Uterus (tissue), 4 donors: Measurements from ENCODE around the gene C19orf44. TPM values are rescaled to one million over a fixed set of nuclear protein-coding genes. Genes with fewer than 3 reads are reported as not detected.

Experiments
- DNase-seq, 2 donors: peaks; one replicate each; pipeline ENCODE4 v3.0.0-alpha.2; 2019 to 2020
- H3K27ac ChIP-seq, 2 donors: fragments of 200-600 bp; sonication (generic); 1 replicate in 1 of 2; 2 replicates in 1 of 2; pipeline ENCODE4 v1.5.1; 2016 to 2018
- H3K27me3 ChIP-seq, 2 donors: fragments of 200-600 bp; sonication (generic); one replicate each; pipeline ENCODE4 v1.5.1; 2018 to 2019; ENCODE audit warnings: control low read depth in 1 of 2
- H3K36me3 ChIP-seq, 2 donors: fragments of 200-600 bp; sonication (generic); one replicate each; pipeline ENCODE4 v1.5.1; 2019; ENCODE audit warnings: control low read depth in 1 of 2
- H3K4me1 ChIP-seq, 2 donors: fragments of 200-600 bp; sonication (generic); one replicate each; pipeline ENCODE4 v1.5.1; 2018 to 2019; ENCODE audit warnings: control low read depth in 1 of 2
- H3K4me3 ChIP-seq, 2 donors: fragments of 200-600 bp; sonication (generic); 1 replicate in 1 of 2; 2 replicates in 1 of 2; pipeline ENCODE4 v1.5.1; 2018 to 2019; ENCODE audit warnings: mild to moderate bottlenecking in 1 of 2
- H3K9me3 ChIP-seq, 2 donors: fragments of 200-600 bp; sonication (generic); one replicate each; pipeline ENCODE4 v1.5.1; 2019; ENCODE audit warnings: control low read depth in 1 of 2
- CTCF ChIP-seq, 4 experiments: fragments of 200-600 bp in 2 of 4; fragments of 450-650 bp in 2 of 4; sonication (generic) in 2 of 4; IDR thresholded peaks; one replicate each; pipeline ENCODE4 v1.5.1; 2016 to 2019; ENCODE audit warnings: antibody characterized with exemption in 4 of 4, mild to moderate bottlenecking in 2 of 4, moderate library complexity in 1 of 4
- POLR2A ChIP-seq, 2 donors: fragments of 450-650 bp; IDR thresholded peaks; one replicate each; pipeline ENCODE4 v1.6.1; 2016; ENCODE audit warnings: antibody characterized with exemption in 2 of 2, mild to moderate bottlenecking in 1 of 2, moderate library complexity in 1 of 2
- intact Hi-C: fragments of 100-400 bp; cut with DNase I; formaldehyde crosslinking; loops from one replicate; pipeline ENCODE4 v1.15.1; 2023; ENCODE audit warnings: low total_unique reads
- total RNA-seq, 4 donors: library from RNA; depleted of rRNA in 3 of 4; stranded (reverse); fragments of >200 nt in 3 of 4; gene quantifications; one replicate each; pipeline versions ENCODE4 v1.1.0 to v1.2.4, GENCODE V29; 2014 to 2023
- donor health status: DM: yes; HTN: yes; CAD: no.

C19orf44 gene
- total RNA-seq, 4 donors from 2014 or later: 0.26 to 11.9 (median 7.5) TPM

GRCh38 chr19:16454351-16454918 is 41.8 kb upstream of the C19orf44 start:
- intact Hi-C loops: no loop called here
- no peak for DNase-seq
- Histone ChIP-seq H3K4me1 (peaks cover 0 to 9% of the 10 kb centered on the region in 2 donors), H3K9me3 (no peaks in the 10 kb centered on the region), H3K27me3 (no peaks in the 10 kb centered on the region), H3K36me3 (no peaks in the 10 kb centered on the region), H3K4me3 (no peak overlapping the region), H3K27ac (peak overlapping the region; percentile 16 to 30)
- TF ChIP-seq CTCF (IDR thresholded peaks at IDR 0.05) (no peak), POLR2A (IDR thresholded peaks at IDR 0.05) (no peak)

GRCh38 chr19:16455489-16455888 is 40.7 kb upstream of the C19orf44 start:
- Histone ChIP-seq H3K4me3 (no peak overlapping the region), H3K36me3 (no peaks in the 10 kb centered on the region), H3K4me1 (peaks cover 0 to 9% of the 10 kb centered on the region in 2 donors), H3K27me3 (no peaks in the 10 kb centered on the region), H3K27ac (no peak overlapping the region), H3K9me3 (no peaks in the 10 kb centered on the region)
- intact Hi-C loops: no loop called here
- TF ChIP-seq POLR2A (IDR thresholded peaks at IDR 0.05): no peak
- DNase-seq: no peak

- Histone ChIP-seq H3K4me3 (no peak overlapping the region), H3K27ac (peak overlapping the region; percentile 62 to 63), H3K36me3 (no peaks in the 10 kb centered on the region), H3K9me3 (no peaks in the 10 kb centered on the region), H3K4me1 (peaks cover 0 to 9% of the 10 kb centered on the region in 2 donors), H3K27me3 (no peaks in the 10 kb centered on the region)
- TF ChIP-seq POLR2A (IDR thresholded peaks at IDR 0.05): no peak
- no peak for TF ChIP-seq CTCF (IDR thresholded peaks at IDR 0.05)
- intact Hi-C loops: no loop called here
- DNase-seq: no peak
Measured at GRCh38 chr19:16456652-16457194, 39.5 kb upstream of the C19orf44 start.

- peak; percentile 42 to 50 for DNase-seq
- Histone ChIP-seq H3K4me3 (peak overlapping the region in 1 of 2 donors; percentile 15), H3K27ac (peak overlapping the region; percentile 62 to 63), H3K36me3 (no peaks in the 10 kb centered on the region), H3K27me3 (no peaks in the 10 kb centered on the region), H3K4me1 (peaks cover 0 to 9% of the 10 kb centered on the region in 2 donors), H3K9me3 (no peaks in the 10 kb centered on the region)
- TF ChIP-seq POLR2A (IDR thresholded peaks at IDR 0.05): no peak
- TF ChIP-seq CTCF (IDR thresholded peaks at IDR 0.05): no peak
- intact Hi-C loops: no loop called here
Measured at GRCh38 chr19:16457195-16457953, 38.8 kb upstream of the C19orf44 start.

- Histone ChIP-seq H3K4me1 (peaks cover 0 to 9% of the 10 kb centered on the region in 2 donors), H3K27me3 (no peaks in the 10 kb centered on the region), H3K9me3 (no peaks in the 10 kb centered on the region), H3K36me3 (no peaks in the 10 kb centered on the region), H3K4me3 (no peak overlapping the region), H3K27ac (peak overlapping the region; percentile 62 to 63)
- TF ChIP-seq CTCF (IDR thresholded peaks at IDR 0.05) (no peak), POLR2A (IDR thresholded peaks at IDR 0.05) (no peak)
- intact Hi-C loops: no loop called here
- no peak for DNase-seq
Measured at GRCh38 chr19:16457954-16458331, 38.3 kb upstream of the C19orf44 start.
